ENCODE data around the gene RPL29. TPM values are rescaled to one million over a fixed set of nuclear protein-coding genes. Genes with fewer than 3 reads are reported as not detected.

The RPL29 gene
- total and polyA plus RNA-seq, 2 donors (not counting 3 experiments of a cell fraction or from before 2014, with no cell fraction given): 1,236 to 2,177 TPM

GRCh38 chr3:52015438-52016228, 19.9 kb upstream of the RPL29 start:
- no TSS peak for BruUV-seq (replicated peaks)
- Histone ChIP-seq H3K9ac (replicated peaks; ENCODE audit: extremely low read depth, insufficient read depth, low read length) (no peak overlapping the region), H2AFZ (ENCODE audit: low read depth, low read length) (no peak overlapping the region), H3K4me3 (replicated peaks in 1 of 3; ENCODE audit: insufficient read depth in 1 of 3, low read depth in 1 of 3, low read length in 3 of 3) (no peak overlapping the region), H3K27ac (ENCODE audit: insufficient read depth, low read depth, low read length) (no peak overlapping the region), H3K36me3 (ENCODE audit: control insufficient read depth in 2 of 2, extremely low read depth in 1 of 2, insufficient read depth in 2 of 2, low read length in 2 of 2) (no peaks in the 10 kb centered on the region), H3K4me1 (ENCODE audit: control insufficient read depth, extremely low read depth, insufficient read depth, low read length) (peaks cover 11% of the 10 kb centered on the region), H3K79me2 (ENCODE audit: control insufficient read depth, insufficient read depth, low read length) (no peaks in the 10 kb centered on the region), H3K9me1 (replicated peaks; ENCODE audit: control insufficient read depth, extremely low read depth, insufficient read depth, low read length) (no peaks in the 10 kb centered on the region), H3K9me3 (replicated peaks; ENCODE audit: control insufficient read depth, insufficient read depth, low read length) (no peaks in the 10 kb centered on the region), H3K27me3 (ENCODE audit: control insufficient read depth in 2 of 2, insufficient read depth in 2 of 2, low read length in 2 of 2) (no peaks in the 10 kb centered on the region), H3K4me2 (ENCODE audit: insufficient read depth, low read length) (no peak overlapping the region), H4K20me1 (replicated peaks; ENCODE audit: control insufficient read depth, extremely low read depth, insufficient read depth, low read length) (no peaks in the 10 kb centered on the region)
- dilution Hi-C loops (cut with MboI; ENCODE audit: extremely low pct_ligation_motif_present, low sequenced_read_pairs) (no loop called here), intact Hi-C loops (cut with micrococcal nuclease) (no loop called here)
- POLR2A ChIA-PET: no interaction called here
- TF ChIP-seq GATA2 (IDR thresholded peaks at IDR 0.05; ENCODE audit: insufficient read depth, insufficient read length, low read depth, low read length): no peak
- no peak for TF ChIP-seq POLR2A (IDR thresholded peaks at IDR 0.05; ENCODE audit: low read depth, low read length)
- no peak for TF ChIP-seq EZH2 (IDR thresholded peaks at IDR 0.05; ENCODE audit: borderline replicate concordance, low read depth, low read length, severe bottlenecking)
- no peak for TF ChIP-seq MYC (IDR thresholded peaks at IDR 0.05; ENCODE audit: low read depth, low read length)
- no peak for TF ChIP-seq FOS (IDR thresholded peaks at IDR 0.05; ENCODE audit: borderline replicate concordance, insufficient read depth, low read length)
- no peak for TF ChIP-seq CTCF (IDR thresholded peaks at IDR 0.05; ENCODE audit: extremely low read depth in 1 of 2, insufficient read depth in 1 of 2, low read depth in 1 of 2, low read length in 2 of 2)
- TF ChIP-seq POLR2AphosphoS5 (IDR thresholded peaks at IDR 0.05; ENCODE audit: insufficient read depth, low read depth, low read length): no peak
- TF ChIP-seq MAX (IDR thresholded peaks at IDR 0.05; ENCODE audit: insufficient read depth, insufficient read length): no peak
- no peak for TF ChIP-seq JUN (IDR thresholded peaks at IDR 0.05; ENCODE audit: borderline replicate concordance, insufficient read depth, insufficient read length, low read depth)
- no peak for FAIRE-seq
- CTCF ChIA-PET: interaction anchor here (1.3 to 5.8 kb wide), 4 partner anchors 12 to 41 kb away, joined by 3 to 59 read pairs (median 17); partner anchors contain the start of gene DUSP7
- DNase-seq (ENCODE audit: low read depth, low spot score): no peak

Measured in endothelial cell of umbilical vein (primary cell).